ENCODE data around the gene NFE2L2.
"Not testable (repeated sequence)": the region's sequence is repeated elsewhere in the genome, so short reads cannot be mapped to it uniquely, and the experiment has no call there.

The NFE2L2 gene

DNA sequence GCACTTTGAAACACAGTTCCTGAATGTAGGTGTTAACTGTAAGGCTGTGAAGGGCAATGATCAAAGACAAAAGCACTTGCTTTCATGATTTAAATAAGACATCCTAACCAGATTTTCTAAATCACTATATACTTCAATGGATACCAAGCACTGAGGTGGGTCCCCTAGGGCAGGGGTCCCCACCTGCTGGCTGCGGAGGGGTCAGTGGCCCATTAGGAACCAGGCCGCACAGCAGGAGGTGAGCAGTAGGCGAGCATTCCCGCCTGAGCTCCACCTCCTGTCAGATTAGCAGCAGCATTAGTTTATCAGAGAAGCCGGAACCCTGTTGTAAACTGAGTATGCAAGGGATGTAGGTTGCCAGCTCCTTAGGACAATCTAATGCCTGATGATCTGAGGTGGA lies 7.1 kb downstream of the NFE2L2 start:
- no peak for DNase-seq (ENCODE audit: low read depth in 2 of 2)

DNA sequence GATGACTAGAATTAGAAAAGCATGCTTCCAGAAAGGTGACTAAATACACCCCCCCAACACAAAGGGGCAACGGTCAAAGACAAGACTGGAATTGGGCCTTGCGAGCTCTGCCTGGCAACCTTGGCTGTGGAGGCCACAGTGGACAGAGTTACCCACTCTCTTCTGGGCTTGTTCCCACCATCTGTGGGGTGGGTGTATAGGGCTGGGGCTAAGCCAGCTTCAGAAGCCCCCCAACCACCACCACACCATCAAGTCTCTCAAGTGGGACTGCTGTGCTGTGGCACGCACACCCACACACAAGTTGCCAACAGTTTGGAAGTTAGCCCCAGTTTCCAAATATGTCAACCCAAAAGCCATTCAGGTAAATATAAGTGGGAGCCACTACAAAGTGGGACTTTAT lies 7.8 kb downstream of the NFE2L2 start:
- DNase-seq (ENCODE audit: low read depth in 2 of 2), result no peak

DNA sequence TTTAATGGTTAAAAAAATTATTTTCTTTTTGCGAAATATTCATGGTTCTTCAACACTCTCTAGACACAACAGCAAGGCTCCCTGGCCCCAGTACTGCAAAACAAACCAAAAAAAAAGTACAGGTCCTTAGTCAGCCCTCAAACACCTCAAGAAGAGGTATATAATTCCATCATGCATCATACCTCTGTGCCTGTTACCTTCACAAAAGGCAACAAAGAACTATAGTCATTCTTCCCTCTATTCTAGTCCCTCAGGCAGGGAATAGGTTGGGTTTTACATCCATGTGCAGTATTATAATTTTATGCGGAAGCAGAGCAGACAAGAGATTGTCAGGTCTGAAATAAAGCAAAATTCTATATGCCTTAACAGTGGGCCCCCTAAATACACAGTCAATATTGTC lies 8.5 kb downstream of the NFE2L2 start:
- DNase-seq (ENCODE audit: low read depth in 2 of 2), result no peak

DNA sequence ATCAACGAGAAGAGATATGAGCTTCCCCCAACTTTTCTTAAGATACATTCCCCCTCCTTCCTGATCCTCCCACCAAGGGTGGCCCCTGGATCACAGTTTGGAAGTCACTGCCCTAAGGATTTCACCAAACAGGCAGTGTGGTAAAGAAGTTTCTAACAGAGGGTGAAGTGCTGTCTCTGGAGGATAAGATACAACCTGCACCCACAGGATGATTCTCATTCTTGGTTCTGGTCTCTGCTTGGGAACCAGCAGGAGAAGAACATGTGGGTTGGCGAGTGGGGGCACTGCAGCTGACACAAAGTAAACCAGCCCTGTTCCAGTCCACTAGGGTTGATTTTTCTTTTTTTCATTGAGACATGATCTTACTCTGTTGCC lies 9.3 kb downstream of the NFE2L2 start:
- no peak for DNase-seq (ENCODE audit: low read depth in 2 of 2)

DNA sequence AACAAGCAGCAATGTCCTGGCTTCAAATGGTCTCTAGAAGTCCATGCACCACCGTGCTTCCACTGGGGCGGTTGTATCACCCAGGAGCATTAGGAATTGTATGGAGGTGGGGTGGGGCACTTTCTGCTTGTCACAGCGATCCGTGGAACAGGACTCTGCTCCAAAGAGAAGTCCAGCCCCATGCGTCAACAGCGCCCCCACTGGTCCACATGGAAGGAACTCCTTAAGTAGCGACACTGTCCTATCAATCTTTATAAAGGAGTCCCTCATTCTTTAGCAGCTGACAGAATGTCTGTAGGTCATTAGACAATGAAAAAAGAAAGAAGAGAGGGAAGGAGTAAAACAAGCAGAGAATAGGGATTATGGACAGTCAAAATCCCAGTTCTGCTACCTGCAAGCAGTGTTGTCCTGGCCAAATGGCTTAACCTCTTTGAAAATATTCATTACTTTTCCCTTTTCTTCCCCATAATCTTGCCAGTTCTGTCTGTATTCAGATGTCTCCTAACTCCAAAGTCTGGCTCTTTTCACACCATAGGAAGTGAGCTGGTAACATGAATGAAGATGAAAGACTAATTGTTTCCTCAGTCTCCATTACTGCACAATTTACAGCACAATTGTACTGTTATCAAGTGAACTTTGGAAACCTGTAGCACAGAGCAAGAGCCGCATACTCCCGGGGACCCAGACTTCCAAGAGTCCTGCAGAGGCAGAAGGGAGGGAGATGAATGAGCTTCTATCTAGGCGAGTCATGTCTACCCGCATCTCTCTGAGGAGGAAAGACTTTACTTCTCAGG lies 9.9 kb downstream of the NFE2L2 start:
- DNase-seq (ENCODE audit: low read depth in 2 of 2), result no peak

DNA sequence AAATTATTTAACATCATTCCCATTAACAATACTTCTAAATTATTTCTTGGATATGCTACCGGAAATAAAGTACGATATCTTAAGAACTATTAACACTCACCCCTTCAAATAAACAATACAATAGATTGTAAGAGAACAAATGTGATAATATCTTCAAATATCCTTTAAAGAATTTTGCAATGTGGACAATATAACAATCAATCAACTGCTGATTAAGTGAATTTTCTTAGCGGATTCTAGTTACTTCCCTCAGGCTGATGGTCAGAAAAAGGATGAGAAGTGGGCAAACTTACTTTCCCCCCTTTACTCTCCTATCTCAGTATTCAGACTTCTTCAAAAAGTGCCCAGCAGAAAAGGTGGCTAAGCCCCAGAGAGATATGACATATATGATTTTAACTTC lies 10.8 kb downstream of the NFE2L2 start:
- DNase-seq (ENCODE audit: low read depth in 2 of 2), result no peak

DNA sequence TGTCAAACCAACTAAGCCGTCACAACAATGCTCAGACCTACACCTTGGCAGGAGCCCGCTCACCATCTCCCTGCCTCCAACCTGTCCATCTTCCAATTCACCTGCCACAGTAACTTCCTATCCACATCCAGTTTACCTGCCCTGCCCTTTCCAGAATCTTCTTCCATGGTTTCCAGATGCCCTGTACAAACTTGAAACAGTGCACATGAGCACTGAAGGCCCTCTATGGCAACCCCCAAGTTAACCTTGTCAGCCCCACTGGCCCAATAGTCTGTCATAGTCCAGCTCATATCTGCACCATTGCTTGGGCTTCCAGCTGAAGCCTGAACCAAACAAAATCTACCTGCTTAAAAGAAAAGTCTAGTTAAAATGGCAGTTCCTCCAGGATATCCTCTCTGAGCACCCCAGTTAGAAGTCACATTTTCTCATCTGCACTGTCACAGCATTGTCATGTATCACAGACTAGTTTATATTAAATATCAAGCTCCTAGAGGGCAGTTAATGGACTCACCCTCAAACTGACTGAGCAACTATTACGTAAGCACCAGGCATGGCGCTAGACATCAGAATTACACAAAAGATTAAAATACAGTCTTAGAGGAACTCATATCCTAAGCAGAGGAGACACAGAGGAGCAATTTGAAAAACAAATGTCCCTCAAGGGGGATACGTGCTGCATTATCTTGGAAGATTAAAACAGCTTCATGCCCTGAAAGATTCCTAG lies 11.6 kb downstream of the NFE2L2 start:
- no peak for DNase-seq (ENCODE audit: low read depth in 2 of 2)

DNA sequence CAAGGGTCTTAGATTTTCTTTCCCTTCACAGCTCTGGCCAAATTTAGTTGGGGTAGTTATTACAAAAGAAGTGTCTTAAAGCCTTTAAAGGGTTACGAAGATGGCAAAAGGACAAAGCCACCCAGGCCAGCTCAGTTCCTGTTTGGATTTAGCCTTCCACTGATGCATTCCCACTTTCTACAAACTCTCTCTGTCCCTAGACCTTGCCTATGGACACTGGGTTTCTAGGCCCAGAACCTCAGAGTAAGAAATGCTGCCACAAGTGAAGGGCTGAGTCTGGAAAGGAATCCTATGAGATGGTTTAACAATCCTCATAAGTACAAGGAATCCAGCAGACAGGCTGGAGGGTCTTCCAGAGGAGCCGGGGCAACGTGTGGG lies 13.4 kb downstream of the NFE2L2 start:
- no peak for DNase-seq (ENCODE audit: low read depth in 2 of 2)

DNA sequence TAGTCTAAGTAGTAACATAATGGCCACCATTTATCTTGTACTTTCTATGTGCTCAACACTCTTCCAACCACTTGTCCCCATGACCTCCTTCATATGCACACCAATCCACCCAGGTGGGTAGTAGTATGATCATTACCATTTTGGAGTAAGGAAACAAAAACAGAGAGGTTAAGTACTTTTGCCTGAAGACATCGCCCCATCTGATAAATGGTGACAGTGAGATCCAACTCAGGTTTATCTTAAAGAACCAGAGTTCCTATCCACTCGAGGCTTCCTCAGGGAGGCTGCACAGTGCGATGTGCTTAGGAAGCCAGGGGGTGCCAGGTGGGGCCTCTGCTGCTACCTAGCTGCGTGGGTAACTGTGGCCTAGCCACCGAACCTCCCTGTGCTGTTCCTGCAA lies 14.1 kb downstream of the NFE2L2 start:
- no peak for DNase-seq (ENCODE audit: low read depth in 2 of 2)

DNA sequence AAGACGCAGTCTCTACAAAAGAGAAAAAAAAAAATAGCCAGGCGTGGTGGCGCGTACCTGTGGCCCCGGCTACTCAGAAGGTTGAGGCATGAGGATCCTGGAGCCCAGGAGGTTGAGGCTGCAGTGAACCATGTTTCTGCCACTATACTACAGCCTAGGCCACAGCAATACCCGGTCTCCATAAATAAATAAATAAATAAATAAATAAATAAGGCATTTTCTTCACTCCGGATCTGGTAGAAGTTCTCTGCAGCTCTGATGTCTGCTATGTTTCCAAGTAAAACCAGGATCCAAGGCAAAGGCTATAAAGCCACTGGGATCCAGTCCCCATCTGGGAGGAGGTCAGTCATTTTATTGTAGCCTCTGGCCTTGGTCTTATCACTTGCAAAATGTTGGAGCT lies 15.5 kb downstream of the NFE2L2 start:
- DNase-seq (ENCODE audit: low read depth in 2 of 2), result no peak

DNA sequence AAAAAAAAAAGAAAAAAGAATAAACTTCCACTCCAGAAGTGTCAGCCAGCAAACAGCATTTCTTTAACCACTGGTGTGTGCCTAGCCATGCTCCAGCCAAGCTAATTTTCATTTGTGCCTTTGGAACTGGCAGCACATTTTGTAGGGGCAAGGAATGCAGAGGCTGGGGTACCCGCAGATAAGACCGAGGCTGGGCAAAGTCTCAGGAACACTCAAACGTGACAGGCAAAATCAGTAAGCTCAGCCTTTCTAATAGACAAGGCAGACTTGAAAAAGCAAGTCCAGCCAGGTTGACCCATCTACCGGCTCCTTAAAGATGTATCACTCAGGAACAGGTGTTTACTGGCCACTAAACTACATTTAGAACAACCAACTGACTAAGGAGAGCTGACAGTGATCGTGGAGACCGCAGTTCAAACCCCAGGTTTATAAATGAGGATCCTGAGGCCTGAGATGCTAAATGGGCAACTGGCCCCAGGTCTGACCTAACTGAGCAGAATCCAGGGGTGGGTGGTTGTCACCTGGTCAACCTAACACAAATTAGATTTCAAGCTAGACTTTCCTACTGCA lies 16.7 kb downstream of the NFE2L2 start:
- no peak for DNase-seq (ENCODE audit: low read depth in 2 of 2)

DNA sequence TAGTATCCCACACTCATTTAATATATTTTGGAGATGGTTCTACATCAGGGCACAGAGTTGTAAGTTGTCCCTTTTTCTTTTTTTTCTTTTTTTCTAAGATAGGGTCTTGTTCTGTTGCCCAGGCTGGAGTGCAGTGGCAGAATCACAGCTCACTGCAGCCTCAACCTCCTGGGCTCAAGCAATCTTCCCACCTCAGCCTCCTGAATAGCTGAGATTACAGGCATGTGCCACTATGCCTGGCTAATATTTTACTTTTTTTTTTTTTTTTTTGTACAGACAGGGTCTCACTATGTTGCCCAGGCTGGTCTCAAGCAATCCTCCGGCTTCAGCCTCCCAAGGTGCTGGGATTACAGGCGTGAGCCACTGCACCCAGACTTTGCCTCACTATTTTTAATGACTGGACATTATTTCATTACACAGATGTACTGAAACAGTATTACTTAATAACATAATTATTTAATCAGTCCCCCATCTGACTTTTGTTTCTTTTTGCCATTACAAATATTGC lies 17.9 kb downstream of the NFE2L2 start:
- DNase-seq (ENCODE audit: low read depth in 2 of 2), result not testable (repeated sequence)

DNA sequence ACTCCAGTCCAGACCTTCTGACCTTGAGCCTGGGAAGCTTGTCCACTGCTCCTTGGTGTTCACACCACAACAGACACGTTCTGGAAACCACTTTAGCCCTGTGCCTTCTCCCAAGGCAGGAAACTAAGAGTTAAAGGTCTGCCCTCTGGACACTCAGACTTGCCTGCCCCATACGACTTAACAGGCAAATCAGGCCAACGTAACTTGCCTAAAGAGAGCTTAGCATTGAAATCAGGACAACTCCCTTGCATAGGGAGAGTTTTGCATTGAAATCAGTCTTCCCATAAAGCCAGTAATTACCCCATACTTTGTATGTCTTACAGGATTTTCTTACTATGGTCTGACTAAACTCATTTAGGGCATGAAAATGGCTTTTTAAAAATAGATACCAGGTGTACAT lies 18.5 kb downstream of the NFE2L2 start:
- no peak for DNase-seq (ENCODE audit: low read depth in 2 of 2)

DNA sequence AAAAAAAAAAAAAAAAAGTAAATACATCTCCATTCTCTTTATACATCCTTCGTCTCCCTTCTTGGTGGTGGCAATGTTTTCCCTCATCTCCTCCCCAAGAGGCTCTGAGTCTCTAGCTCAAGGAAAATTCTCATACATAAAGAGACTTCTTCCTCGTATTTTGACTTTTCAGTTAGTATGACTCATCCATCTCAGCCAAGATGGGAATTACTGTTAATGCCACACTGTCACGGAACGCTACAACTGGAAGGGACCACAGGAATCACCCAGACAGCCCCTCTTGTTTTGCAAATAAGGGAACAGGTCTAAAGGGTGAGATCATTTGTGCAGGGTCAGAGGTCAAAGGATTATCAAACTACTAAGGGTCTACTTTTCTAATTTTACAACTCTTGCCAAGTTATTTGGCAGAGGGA lies 19.5 kb downstream of the NFE2L2 start:
- no peak for DNase-seq (ENCODE audit: low read depth in 2 of 2)

DNA sequence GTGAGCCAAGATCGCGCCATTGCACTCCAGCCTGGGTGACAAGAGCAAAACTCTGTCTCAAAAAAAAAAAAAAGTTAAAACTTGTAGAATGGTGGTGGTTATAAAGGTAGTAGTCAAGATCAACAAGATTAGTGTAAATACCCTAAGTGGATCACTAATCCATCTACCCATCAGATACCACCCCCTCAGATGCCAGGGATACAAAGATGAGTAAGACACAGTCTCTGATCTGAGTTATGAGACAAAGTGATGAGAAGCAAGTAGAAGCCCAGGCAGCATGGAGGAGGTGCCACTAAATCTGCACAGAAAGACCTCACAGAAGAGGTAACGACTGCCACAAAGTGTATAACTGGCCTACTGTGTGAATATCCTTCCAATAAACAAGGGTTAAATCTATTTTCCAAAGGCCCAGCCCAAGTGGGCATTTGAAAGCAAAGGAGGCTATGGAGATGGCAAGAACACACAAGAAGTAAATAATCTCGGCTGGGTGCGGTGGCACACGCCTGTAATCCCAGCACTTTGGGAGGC lies 20.2 kb downstream of the NFE2L2 start:
- no peak for DNase-seq (ENCODE audit: low read depth in 2 of 2)

DNA sequence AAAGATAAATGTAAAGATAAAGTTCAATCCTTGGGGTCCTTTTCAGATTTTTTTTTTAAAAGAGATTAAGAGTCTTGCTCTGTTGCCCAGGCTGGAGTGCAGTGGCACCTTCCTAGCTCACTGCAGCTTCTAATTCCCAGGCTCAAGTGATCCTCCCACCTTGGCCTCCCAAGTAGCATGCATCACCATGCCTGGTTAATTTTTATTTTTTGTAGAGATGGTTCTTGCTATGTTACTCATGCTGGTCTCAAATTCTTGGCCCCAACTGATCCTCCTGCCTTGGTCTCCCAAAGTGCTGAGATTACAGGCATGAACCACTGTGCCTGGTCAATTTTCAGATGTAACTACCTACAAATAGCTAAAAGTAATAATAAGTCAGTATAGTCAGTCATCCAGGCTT lies 21.1 kb downstream of the NFE2L2 start:
- no peak for DNase-seq (ENCODE audit: low read depth in 2 of 2)

DNA sequence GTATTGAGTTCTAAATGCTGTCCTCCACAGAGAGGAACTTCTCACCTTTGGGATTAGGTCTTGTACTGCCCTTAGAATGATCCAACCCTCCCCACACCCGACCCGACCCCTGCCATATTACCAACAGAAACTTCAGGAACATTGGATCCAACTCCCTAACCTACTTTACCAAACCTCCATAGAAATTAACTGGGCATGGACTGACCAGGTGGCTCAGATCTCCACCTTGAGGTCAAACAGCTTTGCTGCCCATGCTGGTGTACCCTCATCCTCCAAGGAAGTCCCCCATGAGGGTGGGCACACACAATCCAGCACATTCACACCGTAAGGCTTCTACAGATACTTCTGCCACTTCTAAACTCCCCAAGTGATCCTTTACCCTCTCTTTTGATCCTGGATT lies 21.5 kb downstream of the NFE2L2 start:
- DNase-seq (ENCODE audit: low read depth in 2 of 2), result no peak

DNA sequence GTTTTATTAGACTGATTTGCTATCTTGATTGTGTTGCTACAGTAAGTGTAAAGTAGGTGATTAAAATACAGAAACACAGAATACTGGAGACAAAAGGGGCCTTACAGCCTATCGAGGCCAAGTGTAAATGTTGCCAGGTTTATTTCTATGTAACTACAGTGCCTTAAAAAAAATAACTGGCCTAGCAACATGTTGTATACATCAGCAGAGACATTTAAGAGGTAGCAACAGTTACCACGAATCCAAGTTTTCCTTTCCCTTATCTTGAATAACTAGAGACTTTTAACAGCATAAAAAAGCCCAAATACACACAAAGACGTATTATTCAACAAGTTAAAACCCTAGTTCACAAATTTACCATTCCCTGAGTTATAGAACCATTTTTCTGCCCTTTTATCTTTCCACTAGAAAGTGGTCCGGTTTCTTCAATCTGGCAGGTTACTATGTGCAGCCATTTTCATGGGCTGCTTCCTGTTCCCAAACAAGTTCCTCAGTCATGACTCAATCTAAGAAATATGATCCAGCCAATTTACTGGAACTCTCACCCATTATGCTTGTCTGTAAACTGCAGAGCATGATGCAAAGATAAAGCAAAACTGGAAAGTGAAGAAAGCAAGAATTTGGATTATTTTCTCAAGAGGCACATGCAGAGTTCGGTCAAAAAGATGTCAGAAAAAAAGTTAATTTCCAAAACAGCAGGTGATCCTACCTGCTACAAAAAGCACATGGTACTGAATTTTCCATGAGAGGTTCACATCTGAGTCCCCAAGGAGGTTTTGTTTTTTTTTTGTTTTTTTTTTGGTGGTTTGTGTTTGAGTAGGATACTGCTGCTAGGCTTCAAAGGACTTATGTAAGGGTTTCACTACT lies 22.2 kb downstream of the NFE2L2 start:
- no peak for DNase-seq (ENCODE audit: low read depth in 2 of 2)

DNA sequence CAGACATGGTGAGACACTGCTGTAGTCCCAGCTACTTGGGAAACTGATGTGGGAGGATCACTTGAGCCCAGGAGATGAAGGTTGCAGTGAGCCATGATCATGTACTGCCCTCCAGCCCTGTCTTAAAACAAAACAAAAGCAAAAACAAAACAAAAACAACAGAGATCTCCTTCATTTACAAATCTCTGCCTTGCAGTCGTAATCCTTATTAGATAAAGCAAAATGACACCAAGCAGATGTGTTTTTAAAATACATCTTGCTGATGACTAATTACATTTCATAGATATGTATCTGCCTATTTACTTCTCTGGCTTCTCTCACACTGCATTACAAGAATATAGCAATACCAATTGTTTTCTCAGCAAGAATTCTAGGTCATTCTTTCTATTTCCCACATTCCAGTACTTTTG lies 22.8 kb downstream of the NFE2L2 start:
- no peak for DNase-seq (ENCODE audit: low read depth in 2 of 2)

DNA sequence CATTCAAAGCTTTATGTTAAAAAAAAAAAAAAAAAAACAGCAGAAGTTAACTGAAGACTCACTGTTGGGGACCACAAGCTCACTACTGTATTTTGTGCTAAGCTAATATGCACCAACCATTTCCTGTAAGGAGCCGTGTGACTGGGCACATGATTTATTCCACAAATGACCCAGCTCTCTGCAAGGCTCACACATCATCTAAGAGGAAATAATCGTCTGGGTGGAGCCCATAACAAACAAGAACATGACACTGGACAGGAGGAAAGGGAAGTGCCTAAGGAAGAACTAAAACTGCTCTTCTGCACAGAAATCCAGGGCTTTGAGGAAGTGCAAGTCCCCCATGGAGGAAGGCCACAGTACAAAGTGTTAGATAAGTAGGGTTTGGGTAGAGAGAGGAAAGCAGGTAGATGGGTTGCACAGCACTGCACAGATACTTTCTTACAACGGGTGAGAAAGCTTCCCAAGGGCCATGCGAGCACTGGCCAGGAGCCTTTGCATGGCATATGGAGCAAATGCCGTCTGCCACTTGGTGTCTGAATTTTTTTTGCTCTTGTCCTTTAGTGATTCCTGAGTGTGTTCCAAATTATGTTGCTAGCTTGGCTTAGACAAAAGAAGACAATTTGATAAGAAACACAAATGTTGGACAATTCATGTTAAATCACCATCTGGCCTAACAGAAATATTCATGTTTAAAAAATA lies 24.4 kb downstream of the NFE2L2 start:
- DNase-seq (ENCODE audit: low read depth in 2 of 2), result no peak

DNA sequence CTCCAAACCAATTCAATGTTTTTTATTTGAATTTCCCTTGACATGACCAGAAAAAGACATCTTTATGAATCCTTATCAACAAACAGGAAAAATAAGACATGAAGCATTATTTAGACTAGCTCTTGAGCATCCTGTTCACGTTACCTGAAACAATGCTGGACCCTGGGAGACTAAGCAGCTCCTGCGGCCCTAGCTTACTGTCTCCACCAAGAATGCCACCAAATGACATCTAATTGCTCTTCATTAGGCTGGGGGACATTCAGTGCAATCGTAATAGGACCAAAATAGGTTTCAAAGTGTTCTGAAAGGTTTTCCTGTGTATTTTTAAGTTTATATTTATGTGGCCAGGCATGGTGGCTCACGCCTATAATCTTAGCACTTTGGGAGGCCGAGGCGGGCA lies 25.5 kb downstream of the NFE2L2 start:
- DNase-seq (ENCODE audit: low read depth in 2 of 2), result no peak
